ENCODE data around the gene NDRG4. TPM values are rescaled to one million over a fixed set of nuclear protein-coding genes. Genes with fewer than 3 reads are reported as not detected.

The NDRG4 gene
- total and polyA plus RNA-seq, 2 of the 13 experiments (the other 11 are each of a cell fraction or from before 2014, with no cell fraction given) = 1.7 to 2.7 TPM

DNA sequence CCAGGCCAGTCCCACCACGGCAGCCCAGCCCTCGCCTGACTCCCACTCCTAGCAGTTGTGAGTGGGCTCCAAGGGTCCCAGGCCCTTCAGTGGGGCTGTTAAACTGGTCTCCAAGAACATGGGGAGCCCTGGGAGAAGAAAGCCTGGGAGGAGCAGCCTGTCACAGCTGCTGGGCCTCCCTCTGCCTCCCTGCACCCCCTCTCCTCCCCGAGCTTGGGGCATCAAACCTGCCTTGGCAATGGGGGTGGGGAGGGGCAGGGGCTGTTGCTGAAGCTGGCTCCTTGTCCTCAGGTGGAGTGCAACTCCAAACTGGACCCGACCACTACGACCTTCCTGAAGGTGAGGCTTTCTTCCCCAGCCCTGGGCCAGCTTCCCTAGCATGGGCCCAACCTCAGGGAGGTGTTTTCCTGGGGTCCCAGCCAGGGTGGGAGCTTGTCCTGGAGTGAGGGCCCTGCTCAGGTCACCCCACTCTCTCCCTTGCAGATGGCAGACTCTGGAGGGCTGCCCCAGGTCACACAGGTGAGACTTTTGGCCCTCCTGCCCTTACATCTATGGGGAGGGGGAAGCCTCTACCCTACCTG lies 8.8 kb downstream of the NDRG4 start:
- BruUV-seq (replicated peaks) = no TSS peak
- DNase-seq (ENCODE audit: low spot score) = no peak
- 33% methylated on average over 1 of the region's 5 CpGs for WGBS (ENCODE audit: low lambda C conversion rate)
- Histone ChIP-seq H3K27me3 (ENCODE audit: control insufficient read depth in 1 of 2, insufficient read depth in 2 of 2, low read length in 2 of 2) (no peaks in the 10 kb centered on the region), H2AFZ (ENCODE audit: low read length) (no peak overlapping the region), H3K27ac (ENCODE audit: extremely low read length, insufficient read depth, low read length) (no peak overlapping the region), H3K4me3 (replicated peaks in 1 of 3; ENCODE audit: insufficient read depth in 1 of 3, low read depth in 2 of 3, low read length in 3 of 3) (no peak overlapping the region), H3K9me3 (ENCODE audit: low read length) (no peaks in the 10 kb centered on the region), H3K4me1 (ENCODE audit: insufficient read depth, low read length) (peaks cover 18% of the 10 kb centered on the region), H3K9ac (ENCODE audit: insufficient read depth, low read depth, low read length) (no peak overlapping the region), H3K36me3 (replicated peaks in 1 of 2; ENCODE audit: control insufficient read depth in 1 of 2, insufficient read depth in 2 of 2, low read length in 2 of 2) (no peaks in the 10 kb centered on the region), H3K4me2 (ENCODE audit: low read depth, low read length) (no peak overlapping the region), H4K20me1 (ENCODE audit: insufficient read depth, low read length) (no peaks in the 10 kb centered on the region), H3K79me2 (ENCODE audit: insufficient read depth, low read length) (no peaks in the 10 kb centered on the region)
- in situ Hi-C loops (cut with HindIII; ENCODE audit: extremely low pct_ligation_motif_present, low pct_unique_long_range_greater_than_20kb) = loop anchor here (10.0 kb wide), 1 partner anchor 226 kb away; the partner anchor contains the start of gene GOT2
- no peak for FAIRE-seq
- TF ChIP-seq POGZ (CRISPR knock-in tag; IDR thresholded peaks at IDR 0.05) (no peak), ZNF317 (CRISPR knock-in tag; IDR thresholded peaks at IDR 0.05) (no peak), ZNF556 (CRISPR knock-in tag; IDR thresholded peaks at IDR 0.05; ENCODE audit: borderline replicate concordance) (no peak)
- CTCF ChIA-PET (ENCODE audit: low intra/inter-chr PET ratio, low total read pairs) = no interaction called here
- POLR2A ChIA-PET = no interaction called here
- intact Hi-C loops (cut with micrococcal nuclease; ENCODE audit: unreplicated experiment) = no loop called here
- no peak for ATAC-seq

DNA sequence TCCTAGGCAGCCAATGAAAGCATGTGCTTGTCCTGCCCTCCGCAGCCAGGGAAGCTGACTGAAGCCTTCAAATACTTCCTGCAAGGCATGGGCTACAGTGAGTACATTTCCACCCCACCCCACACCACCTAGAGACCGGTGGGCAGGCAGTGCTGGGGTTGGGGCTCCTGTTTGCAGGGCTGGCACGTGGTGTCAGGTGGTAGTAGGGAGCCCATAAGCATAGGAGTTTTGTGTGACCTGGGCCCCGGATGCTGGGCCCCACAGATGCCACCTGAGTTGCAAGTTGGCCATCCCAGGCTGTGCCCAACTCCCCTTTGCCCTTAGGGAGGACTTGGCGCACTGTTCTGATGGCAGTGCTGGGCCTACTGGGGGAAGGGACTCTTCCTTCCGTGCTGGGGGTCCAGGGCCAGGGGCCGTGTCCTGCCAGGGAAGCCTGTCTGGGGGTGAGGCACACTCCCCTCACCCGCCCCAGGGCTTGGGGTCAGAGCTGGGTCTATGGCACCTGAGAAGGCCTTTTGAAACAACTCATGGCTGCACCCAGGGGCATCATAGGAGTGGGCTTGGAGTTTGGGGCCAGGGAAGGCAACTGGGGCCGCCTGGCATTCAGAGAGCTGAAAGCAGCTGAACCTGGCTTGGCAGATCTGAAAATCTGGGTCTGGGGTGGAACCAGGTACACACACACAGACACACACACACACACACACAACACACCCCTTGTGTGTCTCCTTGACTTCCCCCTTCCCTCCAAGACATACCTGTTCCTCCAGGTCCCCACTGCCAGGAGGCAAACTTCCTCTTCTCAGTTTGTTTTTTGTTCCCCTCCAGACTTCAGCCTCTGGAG lies 9.5 kb downstream of the NDRG4 start:
- intact Hi-C loops (cut with micrococcal nuclease; ENCODE audit: unreplicated experiment) = loop anchor here (10.0 kb wide), 1 partner anchor 55 kb away; no protein-coding TSS in a partner anchor

More for the DNA sequence above, 9.5 kb downstream of the NDRG4 start:
- ATAC-seq (no peak), DNase-seq (ENCODE audit: low spot score) (no peak), FAIRE-seq (no peak)
- no peaks in the 10 kb centered on the region for H4K20me1 ChIP-seq (ENCODE audit: insufficient read depth, low read length)
- no peak overlapping the region for H3K4me3 ChIP-seq (replicated peaks in 1 of 3; ENCODE audit: insufficient read depth in 1 of 3, low read depth in 2 of 3, low read length in 3 of 3)
- H3K36me3 ChIP-seq (replicated peaks in 1 of 2; ENCODE audit: control insufficient read depth in 1 of 2, insufficient read depth in 2 of 2, low read length in 2 of 2) = no peaks in the 10 kb centered on the region
- 71% methylated on average over 6 of the region's 9 CpGs for WGBS (ENCODE audit: low lambda C conversion rate)
- H3K9me3 ChIP-seq (ENCODE audit: low read length) = no peaks in the 10 kb centered on the region
- no TSS peak for BruUV-seq (replicated peaks)
- in situ Hi-C loops (cut with HindIII; ENCODE audit: extremely low pct_ligation_motif_present, low pct_unique_long_range_greater_than_20kb) = loop anchor here (10.0 kb wide), 2 partner anchors 125 to 225 kb away; partner anchors contain the start of gene GOT2
- no peak overlapping the region for H3K27ac ChIP-seq (ENCODE audit: extremely low read length, insufficient read depth, low read length)
- H3K79me2 ChIP-seq (ENCODE audit: insufficient read depth, low read length) = no peaks in the 10 kb centered on the region
- H3K9ac ChIP-seq (ENCODE audit: insufficient read depth, low read depth, low read length) = no peak overlapping the region
- H3K27me3 ChIP-seq (ENCODE audit: control insufficient read depth in 1 of 2, insufficient read depth in 2 of 2, low read length in 2 of 2) = no peaks in the 10 kb centered on the region
- CTCF ChIA-PET (ENCODE audit: low intra/inter-chr PET ratio, low total read pairs) = no interaction called here
- peaks cover 25% of the 10 kb centered on the region for H3K4me1 ChIP-seq (ENCODE audit: insufficient read depth, low read length)
- no peak overlapping the region for H2AFZ ChIP-seq (ENCODE audit: low read length)
- TF ChIP-seq ZNF883 (CRISPR knock-in tag; IDR thresholded peaks at IDR 0.05; ENCODE audit: not compliant biosample characterization) (no peak), CEBPG (CRISPR knock-in tag; IDR thresholded peaks at IDR 0.05) (no peak), ZNF788 (CRISPR knock-in tag; IDR thresholded peaks at IDR 0.05; ENCODE audit: borderline replicate concordance) (no peak), EED (CRISPR knock-in tag; IDR thresholded peaks at IDR 0.05) (no peak)
- TF ChIP-seq, protein P1, sequence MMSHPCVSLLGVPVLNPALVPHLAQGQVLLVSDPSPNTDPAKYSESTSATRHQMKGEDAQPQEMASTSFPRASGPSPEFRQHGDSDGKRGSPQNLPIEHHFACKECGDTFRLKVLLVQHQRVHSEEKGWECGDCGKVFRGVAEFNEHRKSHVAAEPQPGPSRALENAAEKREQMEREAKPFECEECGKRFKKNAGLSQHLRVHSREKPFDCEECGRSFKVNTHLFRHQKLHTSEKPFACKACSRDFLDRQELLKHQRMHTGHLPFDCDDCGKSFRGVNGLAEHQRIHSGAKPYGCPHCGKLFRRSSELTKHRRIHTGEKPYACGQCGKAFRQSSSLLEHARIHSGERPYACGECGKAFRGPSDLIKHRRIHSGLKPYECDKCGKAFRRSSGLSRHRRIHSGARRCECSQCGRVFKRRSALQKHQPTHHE (CRISPR knock-in tag; IDR thresholded peaks at IDR 0.05; ENCODE audit: borderline replicate concordance) = no peak
- POLR2A ChIA-PET = no interaction called here
- H3K4me2 ChIP-seq (ENCODE audit: low read depth, low read length) = no peak overlapping the region
